Ovary (tissue), 3 donors: ENCODE measurements around the gene PDK3.

ENCODE experiments used
- CTCF ChIP-seq, 3 donors: fragments of 450-650 bp in 2 of 3; fragments of 200-600 bp in 1 of 3; IDR thresholded peaks; one replicate each; pipeline versions ENCODE4 v1.5.1 to v1.8.0; 2016 to 2022; ENCODE audit warnings: antibody characterized with exemption in 3 of 3, mild to moderate bottlenecking in 1 of 3
- EP300 ChIP-seq: sonication (generic); formaldehyde crosslinking; IDR thresholded peaks from one replicate; pipeline ENCODE4 v1.6.1; 2017; ENCODE audit warnings: antibody characterized with exemption
- POLR2A ChIP-seq: fragments of 450-650 bp; IDR thresholded peaks from one replicate; pipeline ENCODE4 v1.6.1; 2017; ENCODE audit warnings: antibody characterized with exemption, mild to moderate bottlenecking, moderate library complexity
- donor health status: DM: no; HTN: no; CAD: no.

- TF ChIP-seq CTCF (IDR thresholded peaks at IDR 0.05) = no peak
- no peak for TF ChIP-seq POLR2A
- no peak for TF ChIP-seq EP300
Observed at GRCh38 chrX:24435060-24435459, 30.0 kb upstream of the PDK3 start.
